CD4-positive, alpha-beta T cell (primary cell): ENCODE data around the gene SYT14. TPM values are rescaled to one million over a fixed set of nuclear protein-coding genes. Genes with fewer than 3 reads are reported as not detected.

Experiments used
- ATAC-seq: fragments of 200-7000 bp; cut with Tn5 transposase; one replicate; pipeline ENCODE4 v1.10.0; 2022; ENCODE audit warnings: mild to moderate bottlenecking; ENCODE audit not compliant: poor library complexity
- CTCF ChIA-PET: fragments of 350-600 bp; sonication (Branson Sonifier 250); formaldehyde crosslinking; loops from one replicate; lab custom pipeline; 2021; ENCODE audit warnings: antibody characterized with exemption, inconsistent platforms; lab: Charles Lee
- POLR2A ChIA-PET: fragments of 350-600 bp; sonication (Branson Sonifier 250); formaldehyde crosslinking; loops from one replicate; lab custom pipeline; 2021; ENCODE audit warnings: antibody characterized with exemption, inconsistent platforms; lab: Charles Lee
- DNase-seq, 14 experiments: peaks; one replicate each; pipeline ENCODE4 v3.0.0-alpha.2; 2013 to 2020; ENCODE audit warnings: mixed read lengths in 2 of 14
- H3K27ac ChIP-seq, 2 donors: one replicate each; pipeline versions ENCODE4 v1.5.1 to v1.7.0; 2013; ENCODE audit warnings: low read length in 2 of 2, low read depth in 1 of 2, mild to moderate bottlenecking in 1 of 2
- H3K27me3 ChIP-seq, 2 experiments: 1 replicate in 1 of 2; 2 replicates in 1 of 2; pipeline versions ENCODE4 v1.6.1 to v1.7.0; 2013; ENCODE audit warnings: low read length in 2 of 2, control low read depth in 1 of 2, mild to moderate bottlenecking in 1 of 2, moderate library complexity in 1 of 2; ENCODE audit not compliant: insufficient read depth in 2 of 2, control insufficient read depth in 1 of 2
- H3K36me3 ChIP-seq: one replicate; pipeline ENCODE4 v1.6.1; 2013; ENCODE audit warnings: low read length, control low read depth; ENCODE audit not compliant: insufficient read depth
- H3K4me1 ChIP-seq: one replicate; pipeline ENCODE4 v1.6.1; 2013; ENCODE audit warnings: low read length, control low read depth; ENCODE audit not compliant: insufficient read depth
- H3K4me3 ChIP-seq: one replicate; pipeline ENCODE4 v1.5.1; 2013; ENCODE audit warnings: mild to moderate bottlenecking, low read length, moderate library complexity
- H3K9me3 ChIP-seq, 2 experiments: 1 replicate in 1 of 2; 2 replicates in 1 of 2; pipeline versions ENCODE4 v1.6.1 to v1.7.0; 2013; ENCODE audit warnings: low read length in 2 of 2, mild to moderate bottlenecking in 2 of 2, control low read depth in 1 of 2, moderate library complexity in 1 of 2; ENCODE audit not compliant: control insufficient read depth in 1 of 2, insufficient read depth in 1 of 2
- H3K27ac Mint-ChIP-seq: one replicate; pipeline ENCODE4 v1.8.0; 2020; ENCODE audit warnings: mixed read lengths
- H3K27me3 Mint-ChIP-seq: one replicate; pipeline ENCODE4 v1.8.0; 2021; ENCODE audit warnings: mixed read lengths
- H3K36me3 Mint-ChIP-seq: one replicate; pipeline ENCODE4 v1.8.0; 2021; ENCODE audit warnings: low read depth, mixed read lengths
- H3K4me1 Mint-ChIP-seq: one replicate; pipeline ENCODE4 v1.8.0; 2021; ENCODE audit warnings: low read depth, mixed read lengths
- H3K4me3 Mint-ChIP-seq: one replicate; pipeline ENCODE4 v1.8.0; 2020; ENCODE audit warnings: mild to moderate bottlenecking, mixed read lengths
- H3K9me3 Mint-ChIP-seq: one replicate; pipeline ENCODE4 v1.8.0; 2020; ENCODE audit warnings: mixed read lengths
- intact Hi-C, 2 experiments: fragments of 100-400 bp; cut with DNase I in 1 of 2; cut with micrococcal nuclease in 1 of 2; formaldehyde crosslinking; loops; one replicate each; pipeline versions ENCODE4 v1.15.1 to v1.9.0; 2023 to 2025; cut with DNase I, micrococcal nuclease
- total RNA-seq, 174 experiments: library from RNA in 2 of 174; stranded (reverse) in 2 of 174; gene quantifications; one replicate each; pipeline ENCODE4 v1.2.3 and lab custom pipeline; 2021 to 2026
- TF ChIP-seq, protein P1 (sequence below): fragments of 200-600 bp; IDR thresholded peaks from one replicate; pipeline ENCODE4 v1.8.0; 2022; ENCODE audit warnings: antibody characterized with exemption, mild to moderate bottlenecking

SYT14 gene
- total RNA-seq, 2 experiments from 2014 or later = not detected

DNA sequence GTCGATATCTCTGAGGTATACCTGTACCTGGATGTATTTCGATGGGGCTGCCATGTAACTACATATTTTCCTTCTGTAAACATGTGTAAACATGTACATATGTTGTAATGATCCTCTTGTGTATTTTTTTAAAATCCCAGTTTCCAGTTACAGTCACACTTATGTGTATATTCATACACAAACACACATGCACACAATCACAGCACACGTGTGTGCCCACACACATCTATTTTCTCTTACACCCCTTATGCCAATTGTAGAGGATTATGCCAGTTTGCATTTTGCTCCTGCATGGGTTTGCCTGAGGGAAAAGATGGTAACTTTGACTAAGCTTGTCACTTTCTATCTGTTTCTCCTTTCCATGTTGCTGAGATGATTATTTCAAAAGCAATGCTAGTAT lies 10.1 kb downstream of the SYT14 start:
- no peaks in the 10 kb centered on the region for H3K4me1 ChIP-seq
- intact Hi-C loops = no loop called here
- TF ChIP-seq, protein P1, sequence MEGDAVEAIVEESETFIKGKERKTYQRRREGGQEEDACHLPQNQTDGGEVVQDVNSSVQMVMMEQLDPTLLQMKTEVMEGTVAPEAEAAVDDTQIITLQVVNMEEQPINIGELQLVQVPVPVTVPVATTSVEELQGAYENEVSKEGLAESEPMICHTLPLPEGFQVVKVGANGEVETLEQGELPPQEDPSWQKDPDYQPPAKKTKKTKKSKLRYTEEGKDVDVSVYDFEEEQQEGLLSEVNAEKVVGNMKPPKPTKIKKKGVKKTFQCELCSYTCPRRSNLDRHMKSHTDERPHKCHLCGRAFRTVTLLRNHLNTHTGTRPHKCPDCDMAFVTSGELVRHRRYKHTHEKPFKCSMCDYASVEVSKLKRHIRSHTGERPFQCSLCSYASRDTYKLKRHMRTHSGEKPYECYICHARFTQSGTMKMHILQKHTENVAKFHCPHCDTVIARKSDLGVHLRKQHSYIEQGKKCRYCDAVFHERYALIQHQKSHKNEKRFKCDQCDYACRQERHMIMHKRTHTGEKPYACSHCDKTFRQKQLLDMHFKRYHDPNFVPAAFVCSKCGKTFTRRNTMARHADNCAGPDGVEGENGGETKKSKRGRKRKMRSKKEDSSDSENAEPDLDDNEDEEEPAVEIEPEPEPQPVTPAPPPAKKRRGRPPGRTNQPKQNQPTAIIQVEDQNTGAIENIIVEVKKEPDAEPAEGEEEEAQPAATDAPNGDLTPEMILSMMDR = no peak
- ATAC-seq (no peak), DNase-seq (no peak)
- peaks cover 0 to 3% of the 10 kb centered on the region in 2 experiments for H3K27me3 ChIP-seq
- ChIA-PET CTCF (no interaction called here), POLR2A (no interaction called here)
- H3K36me3 ChIP-seq = no peaks in the 10 kb centered on the region
- Mint-ChIP-seq H3K36me3 (no peaks in the 10 kb centered on the region), H3K27me3 (peaks cover 31% of the 10 kb centered on the region), H3K4me3 (no peak overlapping the region), H3K27ac (no peak overlapping the region), H3K4me1 (no peaks in the 10 kb centered on the region), H3K9me3 (no peaks in the 10 kb centered on the region)
- H3K4me3 ChIP-seq = no peak overlapping the region
- H3K27ac ChIP-seq = no peak overlapping the region
- no peaks in the 10 kb centered on the region for H3K9me3 ChIP-seq

DNA sequence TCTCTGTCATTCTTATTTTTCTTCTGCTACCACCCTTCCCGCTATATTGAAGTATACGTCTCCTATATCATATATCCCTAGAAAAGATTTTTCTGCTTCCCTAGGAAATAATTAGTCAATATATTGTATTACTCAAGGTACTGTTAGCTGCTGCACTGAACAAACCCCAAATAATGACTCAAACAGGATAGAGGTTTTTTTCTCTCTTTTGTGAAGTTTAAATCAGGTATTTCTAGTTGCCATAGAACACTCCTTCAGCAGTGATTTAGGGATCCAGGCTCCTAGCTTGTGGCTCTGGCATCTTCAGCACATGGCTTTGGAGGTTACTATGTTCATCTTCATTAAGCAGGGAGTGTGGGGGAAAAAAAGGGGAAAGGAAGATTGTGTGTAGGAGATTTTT lies 18.1 kb downstream of the SYT14 start:
- ChIA-PET CTCF (no interaction called here), POLR2A (no interaction called here)
- Histone ChIP-seq H3K4me1 (no peaks in the 10 kb centered on the region), H3K36me3 (no peaks in the 10 kb centered on the region), H3K9me3 (no peaks in the 10 kb centered on the region), H3K4me3 (no peak overlapping the region), H3K27ac (no peak overlapping the region), H3K27me3 (peaks cover 0 to 3% of the 10 kb centered on the region in 2 experiments)
- DNase-seq = no peak
- no peaks in the 10 kb centered on the region for H3K9me3 Mint-ChIP-seq
- no peak for ATAC-seq
- H3K4me3 Mint-ChIP-seq = no peak overlapping the region
- intact Hi-C loops = no loop called here
- no peaks in the 10 kb centered on the region for H3K36me3 Mint-ChIP-seq
- TF ChIP-seq, protein P1 = no peak
- no peaks in the 10 kb centered on the region for H3K4me1 Mint-ChIP-seq
- H3K27me3 Mint-ChIP-seq = peaks cover 54% of the 10 kb centered on the region
- no peak overlapping the region for H3K27ac Mint-ChIP-seq

DNA sequence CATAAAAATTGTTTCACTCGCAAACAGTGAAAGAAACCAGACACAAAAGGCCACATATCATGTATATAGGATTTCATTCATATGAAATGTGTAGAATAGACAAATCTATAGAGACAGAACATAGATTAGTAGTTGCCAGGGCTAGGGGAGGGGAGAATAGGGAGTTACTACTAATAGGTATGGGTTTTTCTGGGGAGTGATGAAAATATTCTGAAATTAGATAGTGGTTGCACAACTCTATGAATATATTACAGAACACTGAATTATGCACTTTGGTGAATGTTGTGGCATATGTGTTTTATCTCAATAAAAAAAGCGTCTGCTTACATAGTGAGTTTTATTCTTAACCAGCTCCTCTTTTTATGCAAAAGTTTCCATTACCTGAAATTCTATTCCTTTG lies 21.6 kb downstream of the SYT14 start:
- Histone ChIP-seq H3K36me3 (no peaks in the 10 kb centered on the region), H3K27me3 (no peaks in the 10 kb centered on the region), H3K4me1 (no peaks in the 10 kb centered on the region), H3K4me3 (no peak overlapping the region), H3K9me3 (no peaks in the 10 kb centered on the region), H3K27ac (no peak overlapping the region)
- ChIA-PET POLR2A (no interaction called here), CTCF (no interaction called here)
- intact Hi-C loops = no loop called here
- TF ChIP-seq, protein P1 = no peak
- Mint-ChIP-seq H3K4me1 (no peaks in the 10 kb centered on the region), H3K9me3 (no peaks in the 10 kb centered on the region), H3K27ac (no peak overlapping the region), H3K36me3 (no peaks in the 10 kb centered on the region), H3K27me3 (peaks cover 42% of the 10 kb centered on the region), H3K4me3 (no peak overlapping the region)
- no peak for DNase-seq
- ATAC-seq = no peak
